A673 (cell line): Measurements from ENCODE around the gene TMEM92. TPM values are rescaled to one million over a fixed set of nuclear protein-coding genes. Genes with fewer than 3 reads are reported as not detected.

Experiments used
- BruUV-seq: library from RNA; stranded (reverse); fragments of 400-500 nt; replicated peaks from 2 replicates; lab custom pipeline; 2021; lab: Mats Ljungman, UMichigan
- CTCF ChIA-PET: fragments of 300-600 bp; sonication (Branson Sonifier 250); formaldehyde crosslinking; loops from one replicate; lab custom pipeline; 2022; ENCODE audit warnings: antibody characterized with exemption; lab: Charles Lee
- POLR2A ChIA-PET: fragments of 300-600 bp; sonication (Branson Sonifier 250); formaldehyde crosslinking; loops from one replicate; lab custom pipeline; 2022; ENCODE audit warnings: antibody characterized with exemption; ENCODE audit not compliant: low non-redundant PET; lab: Charles Lee
- DNase-seq: peaks from one replicate; pipeline ENCODE4 v3.0.0-alpha.2; 2015; ENCODE audit warnings: low spot score
- H3K27ac ChIP-seq: fragments of 200-600 bp; sonication (generic); 2 replicates; pipeline ENCODE4 v1.5.1; 2016; ENCODE audit warnings: mixed run types, low read depth, mild to moderate bottlenecking, mixed read lengths, antibody characterized with exemption, low read length; ENCODE audit not compliant: poor library complexity, severe bottlenecking
- H3K27me3 ChIP-seq: fragments of 200-600 bp; sonication (generic); replicated peaks from 2 replicates; pipeline ENCODE4 v1.6.1; 2017; ENCODE audit warnings: mixed run types, low read depth, mild to moderate bottlenecking, mixed read lengths, antibody characterized with exemption, low read length; ENCODE audit not compliant: insufficient read depth, poor library complexity
- H3K36me3 ChIP-seq: fragments of 200-600 bp; sonication (generic); 2 replicates; pipeline ENCODE4 v1.6.1; 2016; ENCODE audit warnings: mixed run types, mild to moderate bottlenecking, mixed read lengths, antibody characterized with exemption, low read length; ENCODE audit not compliant: insufficient read depth, poor library complexity, severe bottlenecking
- H3K4me1 ChIP-seq: fragments of 200-600 bp; sonication (generic); 2 replicates; pipeline ENCODE4 v1.6.1; 2017; ENCODE audit warnings: mixed run types, mild to moderate bottlenecking, mixed read lengths, antibody characterized with exemption, low read length; ENCODE audit not compliant: insufficient read depth, poor library complexity, severe bottlenecking
- H3K4me3 ChIP-seq: fragments of 200-600 bp; sonication (generic); 2 replicates; pipeline ENCODE4 v1.5.1; 2016; ENCODE audit warnings: low read depth, mixed run types, mild to moderate bottlenecking, mixed read lengths, low read length; ENCODE audit not compliant: poor library complexity, severe bottlenecking
- H3K9me3 ChIP-seq: fragments of 200-600 bp; sonication (generic); 2 replicates; pipeline ENCODE4 v1.6.1; 2016; ENCODE audit warnings: mixed run types, low read depth, mild to moderate bottlenecking, mixed read lengths, antibody characterized with exemption, low read length; ENCODE audit not compliant: poor library complexity, severe bottlenecking
- EZH2 ChIP-seq: fragments of 200-600 bp; sonication (generic); IDR thresholded peaks from 2 replicates; pipeline ENCODE4 v1.6.1; 2017; ENCODE audit warnings: borderline replicate concordance, low read depth, mild to moderate bottlenecking, mixed read lengths, antibody characterized with exemption, low read length; ENCODE audit not compliant: poor library complexity, severe bottlenecking
- intact Hi-C: fragments of 100-400 bp; cut with micrococcal nuclease; formaldehyde crosslinking; loops from one replicate; pipeline ENCODE4 v1.10.0; 2022; ENCODE audit not compliant: unreplicated experiment
- total RNA-seq: library from RNA; stranded (reverse); gene quantifications from 2 replicates; pipeline ENCODE4 v1.2.3, GENCODE V29; 2021
- TF ChIP-seq, protein P1 (sequence below): fragments of 300-800, 200-600 bp; sonication (generic); conservative IDR thresholded peaks from 2 replicates; pipeline ENCODE4 v1.5.1; 2017; ENCODE audit warnings: low read depth, mild to moderate bottlenecking, antibody characterized with exemption, low read length, moderate library complexity, mixed read lengths

TMEM92 gene
- total RNA-seq, 1 experiment from 2014 or later, result 0.19 TPM

DNA sequence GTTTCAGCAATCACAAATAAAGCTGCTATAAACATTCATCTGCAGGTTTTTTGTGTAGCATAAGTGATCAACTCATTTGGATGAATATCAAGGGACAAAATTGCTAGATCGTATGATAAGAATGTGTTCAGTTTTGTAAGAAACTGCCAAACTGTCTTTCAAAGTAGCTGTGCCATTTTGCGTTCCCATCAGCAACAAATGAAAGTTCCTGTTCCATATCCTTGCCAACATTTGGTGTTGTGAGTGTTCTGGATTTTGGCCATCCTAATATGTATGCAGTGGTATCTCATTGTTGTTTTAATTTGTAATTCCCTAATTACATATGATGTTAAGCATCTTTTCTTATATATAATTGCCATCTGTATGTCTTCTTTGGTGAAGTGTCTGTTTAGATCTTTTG lies 36.4 kb upstream of the TMEM92 start:
- Histone ChIP-seq H3K27me3 (peaks cover 33% of the 10 kb centered on the region), H3K36me3 (no peaks in the 10 kb centered on the region), H3K4me1 (no peaks in the 10 kb centered on the region), H3K4me3 (no peak overlapping the region), H3K9me3 (peaks cover 12% of the 10 kb centered on the region), H3K27ac (no peak overlapping the region)
- POLR2A ChIA-PET, result no interaction called here
- no peak for DNase-seq
- intact Hi-C loops, result no loop called here
- BruUV-seq, result no TSS peak
- TF ChIP-seq EZH2, result no peak
- TF ChIP-seq, protein P1, sequence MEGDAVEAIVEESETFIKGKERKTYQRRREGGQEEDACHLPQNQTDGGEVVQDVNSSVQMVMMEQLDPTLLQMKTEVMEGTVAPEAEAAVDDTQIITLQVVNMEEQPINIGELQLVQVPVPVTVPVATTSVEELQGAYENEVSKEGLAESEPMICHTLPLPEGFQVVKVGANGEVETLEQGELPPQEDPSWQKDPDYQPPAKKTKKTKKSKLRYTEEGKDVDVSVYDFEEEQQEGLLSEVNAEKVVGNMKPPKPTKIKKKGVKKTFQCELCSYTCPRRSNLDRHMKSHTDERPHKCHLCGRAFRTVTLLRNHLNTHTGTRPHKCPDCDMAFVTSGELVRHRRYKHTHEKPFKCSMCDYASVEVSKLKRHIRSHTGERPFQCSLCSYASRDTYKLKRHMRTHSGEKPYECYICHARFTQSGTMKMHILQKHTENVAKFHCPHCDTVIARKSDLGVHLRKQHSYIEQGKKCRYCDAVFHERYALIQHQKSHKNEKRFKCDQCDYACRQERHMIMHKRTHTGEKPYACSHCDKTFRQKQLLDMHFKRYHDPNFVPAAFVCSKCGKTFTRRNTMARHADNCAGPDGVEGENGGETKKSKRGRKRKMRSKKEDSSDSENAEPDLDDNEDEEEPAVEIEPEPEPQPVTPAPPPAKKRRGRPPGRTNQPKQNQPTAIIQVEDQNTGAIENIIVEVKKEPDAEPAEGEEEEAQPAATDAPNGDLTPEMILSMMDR, result no peak
- CTCF ChIA-PET, result no interaction called here

DNA sequence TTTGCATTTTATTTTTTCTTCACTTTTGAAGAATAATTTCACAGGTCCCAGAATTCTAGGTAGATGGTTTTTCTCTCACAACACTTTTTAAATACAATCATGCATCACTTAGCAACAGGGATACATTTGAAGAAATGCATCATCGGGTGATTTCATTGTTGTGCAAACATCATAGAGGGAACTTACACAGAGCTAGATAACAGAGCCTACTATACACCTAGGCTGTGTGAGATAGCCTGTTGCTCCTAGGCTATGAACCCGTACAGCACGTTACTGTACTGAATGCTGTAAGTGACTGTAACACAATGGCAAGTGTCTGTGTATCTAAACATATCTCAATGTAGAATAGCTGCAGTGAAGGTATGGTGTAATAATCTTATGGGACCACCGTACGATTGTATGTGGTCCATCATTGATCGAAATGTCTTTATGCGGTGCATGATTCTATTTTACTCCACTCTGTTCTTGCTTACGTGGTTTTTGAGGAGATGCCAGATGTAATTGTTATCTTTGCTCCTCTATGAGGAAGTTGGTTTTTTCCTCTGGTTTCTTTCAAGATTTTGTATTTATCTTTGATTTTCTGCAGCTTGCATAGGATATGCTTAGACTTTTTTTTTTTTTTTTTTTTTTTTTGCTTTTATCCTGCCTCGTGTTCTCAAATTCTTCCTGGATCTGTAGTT lies 35.5 kb upstream of the TMEM92 start:
- H3K9me3 ChIP-seq, result peaks cover 12% of the 10 kb centered on the region
- no TSS peak for BruUV-seq
- no peaks in the 10 kb centered on the region for H3K36me3 ChIP-seq
- H3K27me3 ChIP-seq, result peaks cover 33% of the 10 kb centered on the region
- H3K4me1 ChIP-seq, result no peaks in the 10 kb centered on the region
- H3K27ac ChIP-seq, result no peak overlapping the region
- ChIA-PET POLR2A (no interaction called here), CTCF (no interaction called here)
- intact Hi-C loops, result no loop called here
- DNase-seq, result no peak
- TF ChIP-seq, protein P1, result no peak
- no peak for TF ChIP-seq EZH2
- H3K4me3 ChIP-seq, result no peak overlapping the region

DNA sequence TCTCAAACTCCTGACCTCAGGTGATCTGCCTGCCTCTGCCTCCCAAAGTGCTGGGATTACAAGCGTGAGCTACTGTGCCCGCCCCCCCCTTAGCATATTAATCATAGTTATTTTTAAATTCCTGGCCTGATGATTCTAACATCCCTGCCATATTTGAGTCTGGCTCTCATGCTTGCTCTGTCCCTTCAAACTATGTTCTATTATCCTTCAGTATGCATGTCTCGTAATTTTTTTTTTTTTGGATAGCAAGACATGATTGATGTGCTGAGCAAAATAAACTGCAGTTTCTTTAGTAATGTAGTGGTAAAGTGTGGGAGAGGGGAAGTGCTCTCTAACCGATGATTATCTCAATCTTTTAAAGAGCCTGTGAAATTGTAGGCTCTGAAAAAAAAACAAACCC lies 34.3 kb upstream of the TMEM92 start:
- TF ChIP-seq, protein P1, result no peak
- TF ChIP-seq EZH2, result no peak
- Histone ChIP-seq H3K27ac (no peak overlapping the region), H3K27me3 (peaks cover 33% of the 10 kb centered on the region), H3K4me3 (no peak overlapping the region), H3K9me3 (peaks cover 1% of the 10 kb centered on the region), H3K4me1 (no peaks in the 10 kb centered on the region), H3K36me3 (no peaks in the 10 kb centered on the region)
- ChIA-PET CTCF (no interaction called here), POLR2A (no interaction called here)
- intact Hi-C loops, result no loop called here
- no TSS peak for BruUV-seq
- DNase-seq, result no peak
